ENCODE measurements around the gene TRIM50.

- TF ChIP-seq, protein P1, sequence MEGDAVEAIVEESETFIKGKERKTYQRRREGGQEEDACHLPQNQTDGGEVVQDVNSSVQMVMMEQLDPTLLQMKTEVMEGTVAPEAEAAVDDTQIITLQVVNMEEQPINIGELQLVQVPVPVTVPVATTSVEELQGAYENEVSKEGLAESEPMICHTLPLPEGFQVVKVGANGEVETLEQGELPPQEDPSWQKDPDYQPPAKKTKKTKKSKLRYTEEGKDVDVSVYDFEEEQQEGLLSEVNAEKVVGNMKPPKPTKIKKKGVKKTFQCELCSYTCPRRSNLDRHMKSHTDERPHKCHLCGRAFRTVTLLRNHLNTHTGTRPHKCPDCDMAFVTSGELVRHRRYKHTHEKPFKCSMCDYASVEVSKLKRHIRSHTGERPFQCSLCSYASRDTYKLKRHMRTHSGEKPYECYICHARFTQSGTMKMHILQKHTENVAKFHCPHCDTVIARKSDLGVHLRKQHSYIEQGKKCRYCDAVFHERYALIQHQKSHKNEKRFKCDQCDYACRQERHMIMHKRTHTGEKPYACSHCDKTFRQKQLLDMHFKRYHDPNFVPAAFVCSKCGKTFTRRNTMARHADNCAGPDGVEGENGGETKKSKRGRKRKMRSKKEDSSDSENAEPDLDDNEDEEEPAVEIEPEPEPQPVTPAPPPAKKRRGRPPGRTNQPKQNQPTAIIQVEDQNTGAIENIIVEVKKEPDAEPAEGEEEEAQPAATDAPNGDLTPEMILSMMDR (IDR thresholded peaks at IDR 0.05): no peak
- TF ChIP-seq EP300 (IDR thresholded peaks at IDR 0.05): no peak
- TF ChIP-seq POLR2A (IDR thresholded peaks at IDR 0.05): no peak
Observed at GRCh38 chr7:73352784-73353183, 24.9 kb upstream of the TRIM50 start.

All from stomach (tissue), 4 donors.